Nasal cavity respiratory epithelium epithelial cell of viscerocranial mucosa (primary cell): Measurements from ENCODE around the gene ARHGAP45. TPM values are rescaled to one million over a fixed set of nuclear protein-coding genes. Genes with fewer than 3 reads are reported as not detected.

Experiments used
- total RNA-seq: library from RNA; depleted of rRNA; stranded (reverse); fragments of >200 nt; gene quantifications from 2 replicates; pipeline ENCODE4 v1.2.3, GENCODE V29; 2014

The ARHGAP45 gene, protein sequence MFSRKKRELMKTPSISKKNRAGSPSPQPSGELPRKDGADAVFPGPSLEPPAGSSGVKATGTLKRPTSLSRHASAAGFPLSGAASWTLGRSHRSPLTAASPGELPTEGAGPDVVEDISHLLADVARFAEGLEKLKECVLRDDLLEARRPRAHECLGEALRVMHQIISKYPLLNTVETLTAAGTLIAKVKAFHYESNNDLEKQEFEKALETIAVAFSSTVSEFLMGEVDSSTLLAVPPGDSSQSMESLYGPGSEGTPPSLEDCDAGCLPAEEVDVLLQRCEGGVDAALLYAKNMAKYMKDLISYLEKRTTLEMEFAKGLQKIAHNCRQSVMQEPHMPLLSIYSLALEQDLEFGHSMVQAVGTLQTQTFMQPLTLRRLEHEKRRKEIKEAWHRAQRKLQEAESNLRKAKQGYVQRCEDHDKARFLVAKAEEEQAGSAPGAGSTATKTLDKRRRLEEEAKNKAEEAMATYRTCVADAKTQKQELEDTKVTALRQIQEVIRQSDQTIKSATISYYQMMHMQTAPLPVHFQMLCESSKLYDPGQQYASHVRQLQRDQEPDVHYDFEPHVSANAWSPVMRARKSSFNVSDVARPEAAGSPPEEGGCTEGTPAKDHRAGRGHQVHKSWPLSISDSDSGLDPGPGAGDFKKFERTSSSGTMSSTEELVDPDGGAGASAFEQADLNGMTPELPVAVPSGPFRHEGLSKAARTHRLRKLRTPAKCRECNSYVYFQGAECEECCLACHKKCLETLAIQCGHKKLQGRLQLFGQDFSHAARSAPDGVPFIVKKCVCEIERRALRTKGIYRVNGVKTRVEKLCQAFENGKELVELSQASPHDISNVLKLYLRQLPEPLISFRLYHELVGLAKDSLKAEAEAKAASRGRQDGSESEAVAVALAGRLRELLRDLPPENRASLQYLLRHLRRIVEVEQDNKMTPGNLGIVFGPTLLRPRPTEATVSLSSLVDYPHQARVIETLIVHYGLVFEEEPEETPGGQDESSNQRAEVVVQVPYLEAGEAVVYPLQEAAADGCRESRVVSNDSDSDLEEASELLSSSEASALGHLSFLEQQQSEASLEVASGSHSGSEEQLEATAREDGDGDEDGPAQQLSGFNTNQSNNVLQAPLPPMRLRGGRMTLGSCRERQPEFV
- 4.6 and 4.8 TPM in 2 replicates for total RNA-seq

DNA sequence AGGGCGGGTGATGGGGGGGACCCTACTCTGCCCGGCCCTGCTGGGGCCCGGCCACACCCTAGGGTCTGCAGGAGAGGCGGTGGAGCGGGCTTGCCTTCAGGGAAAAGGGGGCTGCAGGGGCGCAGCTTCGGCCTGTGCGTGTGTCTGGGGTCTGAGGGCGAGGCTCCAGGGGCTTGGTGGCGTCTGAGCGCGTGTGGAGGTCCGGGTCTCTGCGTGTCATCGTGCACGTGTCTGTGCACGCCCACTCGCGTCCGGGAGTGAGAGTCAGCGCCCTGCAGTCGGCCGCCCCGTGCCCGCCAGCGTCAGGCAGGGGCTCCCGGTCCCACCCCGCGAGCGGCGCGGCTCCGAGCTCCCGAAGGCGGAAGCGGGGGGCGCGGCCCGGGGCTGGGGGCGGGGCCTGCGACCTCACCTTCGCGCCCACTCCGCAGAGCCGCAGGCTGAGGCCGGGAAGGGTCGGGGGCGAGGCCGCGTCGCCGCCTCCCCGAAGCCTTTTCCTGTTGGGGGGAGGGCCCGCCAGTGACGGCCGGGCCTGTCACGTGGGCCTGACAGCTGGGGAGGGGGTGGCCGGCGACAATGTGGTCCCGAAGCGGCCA, at the start of gene ARHGAP45:
ARHGAP45 (plus strand) TSS at position 420 of the 593 bp plus-strand sequence. CDS start 239 bp downstream, outside the sequence.

DNA sequence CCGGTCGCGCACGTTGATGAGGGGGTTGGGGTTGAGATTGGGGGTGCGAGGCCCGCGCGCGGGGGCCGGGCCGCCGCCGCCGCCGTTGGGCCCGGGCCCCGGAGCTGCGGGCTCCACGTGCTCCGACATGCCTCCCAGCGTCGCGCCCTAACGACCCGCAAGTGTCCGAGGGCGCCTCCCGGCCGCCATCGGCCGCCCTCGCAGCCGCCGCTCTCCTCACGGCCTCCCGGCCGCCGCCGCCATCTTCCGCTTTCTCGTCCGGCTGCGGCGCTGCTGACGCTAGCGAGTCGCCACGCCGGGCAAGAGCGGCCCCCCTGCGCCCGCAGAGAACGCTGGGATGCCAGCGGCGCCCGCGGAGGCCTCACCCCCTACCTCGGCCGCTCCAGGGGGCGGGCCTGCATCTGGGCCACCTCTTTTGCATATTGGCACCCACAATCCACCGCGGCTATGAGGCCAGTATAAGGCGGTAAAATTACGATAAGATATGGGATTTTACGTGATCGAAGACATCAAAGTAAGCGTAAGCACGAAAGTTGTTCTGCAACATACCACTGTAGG, 46.0 kb upstream of the ARHGAP45 start, which contains the start of gene TMEM259:
TMEM259 (minus strand) TSS at position 256 of the 558 bp plus-strand sequence; CDS start at position 129, 127 bp downstream.

GRCh38 chr19:1025960-1026782, 40.8 kb upstream of the ARHGAP45 start, which contains the start of gene CNN2:
Gene CNN2 (plus strand): TSS chr19:1026608. CDS start chr19:1026662, 54 bp downstream.

GRCh38 chr19:1039646-1040475, 27.1 kb upstream of the ARHGAP45 start, which contains the start of gene ABCA7:
Gene ABCA7 (plus strand): TSS chr19:1040107. CDS start chr19:1041362, 1,255 bp downstream.

DNA sequence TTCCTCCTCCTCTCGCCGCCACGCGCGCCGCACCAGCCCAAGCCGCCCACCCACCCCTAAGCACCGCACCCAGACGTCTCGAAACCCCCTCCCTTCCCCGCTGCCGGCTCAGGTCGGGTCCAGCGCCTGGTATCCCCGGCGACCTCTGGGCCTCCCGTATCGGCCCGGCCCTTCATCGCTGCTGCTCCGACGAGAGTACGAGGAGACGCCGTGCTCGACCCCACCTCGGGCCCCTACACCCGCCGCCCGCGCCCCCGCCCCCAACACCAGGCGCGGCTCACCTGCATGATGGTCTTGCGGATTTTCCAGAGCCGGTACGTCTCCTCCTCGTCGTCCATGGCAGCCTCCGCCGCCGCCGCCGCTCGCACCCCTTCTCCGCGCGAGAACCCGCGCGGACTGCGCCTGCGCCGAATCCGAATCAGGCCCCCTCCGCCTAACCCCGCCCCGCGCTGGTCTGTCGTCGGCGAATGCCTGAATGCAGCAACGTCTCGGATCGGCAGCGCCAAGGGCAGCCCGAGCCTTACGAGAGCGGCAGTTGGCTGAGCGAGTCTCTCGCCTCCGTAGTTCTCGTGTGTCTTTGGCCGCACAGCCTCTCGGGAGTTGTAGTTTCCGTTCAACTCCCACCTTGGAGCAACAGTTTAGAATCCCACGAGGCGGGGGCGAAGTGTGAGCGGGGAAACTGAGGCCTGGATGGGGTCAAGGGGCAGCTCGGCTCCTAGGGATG, 28.2 kb downstream of the ARHGAP45 start, which contains the start of gene POLR2E:
POLR2E (minus strand) TSS at position 398 of the 724 bp plus-strand sequence; CDS start at position 338, 60 bp downstream.

GRCh38 chr19:1103708-1104310, 36.8 kb downstream of the ARHGAP45 start, which contains the start of gene GPX4:
Gene GPX4 (plus strand): TSS chr19:1103994. CDS start chr19:1104044, 50 bp downstream.

Other genes starting within 250 kb of the ARHGAP45 start
- gene PLPPR3, start 245.2 kb upstream of the ARHGAP45 start, total RNA-seq = under 0.01 and 0.28 TPM in 2 replicates
- not detected in 2 replicates for gene AZU1, start 239.3 kb upstream of the ARHGAP45 start, total RNA-seq
- not detected in 2 replicates for gene PRTN3, start 226.2 kb upstream of the ARHGAP45 start, total RNA-seq
- 0.07 TPM in 1 of 2 replicates, not detected in the other for gene ELANE, start 214.9 kb upstream of the ARHGAP45 start, total RNA-seq
- gene CFD, start 207.5 kb upstream of the ARHGAP45 start, total RNA-seq = 4.4 and 6.4 TPM in 2 replicates
- 19.5 and 32.9 TPM in 2 replicates for gene MED16, start 174.0 kb upstream of the ARHGAP45 start, total RNA-seq
- not detected in 2 replicates for gene RNU6-9, start 173.7 kb upstream of the ARHGAP45 start, total RNA-seq
- gene R3HDM4, start 153.9 kb upstream of the ARHGAP45 start, total RNA-seq = 40.5 and 46.1 TPM in 2 replicates
- under 0.01 and 0.07 TPM in 2 replicates for gene KISS1R, start 149.8 kb upstream of the ARHGAP45 start, total RNA-seq
- 12.0 and 12.4 TPM in 2 replicates for gene ARID3A, start 141.1 kb upstream of the ARHGAP45 start, total RNA-seq
- 61.9 and 65.2 TPM in 2 replicates for gene WDR18, start 82.8 kb upstream of the ARHGAP45 start, total RNA-seq
- 1.4 and 2.1 TPM in 2 replicates for gene GRIN3B, start 66.7 kb upstream of the ARHGAP45 start, total RNA-seq
- gene TMEM259, start 46.0 kb upstream of the ARHGAP45 start, total RNA-seq = 74.5 and 108 TPM in 2 replicates
- not detected in 2 replicates for gene RNU6-2, start 45.6 kb upstream of the ARHGAP45 start, total RNA-seq
- gene CNN2, start 40.6 kb upstream of the ARHGAP45 start, total RNA-seq = 143 and 272 TPM in 2 replicates
- 15.1 and 16.1 TPM in 2 replicates for gene ABCA7, start 27.1 kb upstream of the ARHGAP45 start, total RNA-seq
- 53.0 and 84.9 TPM in 2 replicates for gene POLR2E, start 28.2 kb downstream of the ARHGAP45 start, total RNA-seq
- gene GPX4, start 36.8 kb downstream of the ARHGAP45 start, total RNA-seq = 220 and 224 TPM in 2 replicates
- 23.2 and 120 TPM in 2 replicates for gene SBNO2, start 107.1 kb downstream of the ARHGAP45 start, total RNA-seq
- 110 and 132 TPM in 2 replicates for gene STK11, start 138.6 kb downstream of the ARHGAP45 start, total RNA-seq
- 2.4 and 6.0 TPM in 2 replicates for gene CBARP, start 170.8 kb downstream of the ARHGAP45 start, total RNA-seq
- gene ATP5F1D, start 174.6 kb downstream of the ARHGAP45 start, total RNA-seq = 6.5 and 28.9 TPM in 2 replicates
- gene MIDN, start 181.4 kb downstream of the ARHGAP45 start, total RNA-seq = 32.1 and 46.6 TPM in 2 replicates
- 82.7 and 181 TPM in 2 replicates for gene CIRBP, start 202.2 kb downstream of the ARHGAP45 start, total RNA-seq
- 22.5 and 35.5 TPM in 2 replicates for gene FAM174C, start 208.4 kb downstream of the ARHGAP45 start, total RNA-seq
- not detected in 2 replicates for gene EFNA2, start 218.7 kb downstream of the ARHGAP45 start, total RNA-seq